DMS 273 treated with DMSO at 0.1 percent for 48 hours (cell line): ENCODE results near the gene TEKT5.

Experiments
- DNase-seq: peaks from one replicate; lab custom pipeline; 2025; lab: John Stamatoyannopoulos, UW

TEKT5 gene

DNA sequence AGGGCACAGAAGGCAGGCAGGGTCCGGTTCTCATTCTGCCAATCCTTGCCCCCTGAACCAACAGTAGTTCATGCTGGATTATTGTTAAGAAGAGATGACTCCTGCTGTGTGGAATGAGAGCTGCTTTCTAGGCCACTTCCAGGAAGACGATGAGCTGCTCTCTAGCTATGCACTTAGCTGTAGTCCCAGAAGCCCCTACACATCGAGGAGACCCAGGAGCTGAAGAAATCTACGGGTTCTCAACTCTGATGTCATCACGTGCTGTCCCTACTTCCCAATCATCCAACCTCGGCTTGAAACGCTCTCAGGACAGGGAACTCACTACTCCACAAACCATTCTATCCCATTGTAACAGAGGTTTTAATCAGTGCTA lies 85.3 kb downstream of the TEKT5 start:
- no peak for DNase-seq

DNA sequence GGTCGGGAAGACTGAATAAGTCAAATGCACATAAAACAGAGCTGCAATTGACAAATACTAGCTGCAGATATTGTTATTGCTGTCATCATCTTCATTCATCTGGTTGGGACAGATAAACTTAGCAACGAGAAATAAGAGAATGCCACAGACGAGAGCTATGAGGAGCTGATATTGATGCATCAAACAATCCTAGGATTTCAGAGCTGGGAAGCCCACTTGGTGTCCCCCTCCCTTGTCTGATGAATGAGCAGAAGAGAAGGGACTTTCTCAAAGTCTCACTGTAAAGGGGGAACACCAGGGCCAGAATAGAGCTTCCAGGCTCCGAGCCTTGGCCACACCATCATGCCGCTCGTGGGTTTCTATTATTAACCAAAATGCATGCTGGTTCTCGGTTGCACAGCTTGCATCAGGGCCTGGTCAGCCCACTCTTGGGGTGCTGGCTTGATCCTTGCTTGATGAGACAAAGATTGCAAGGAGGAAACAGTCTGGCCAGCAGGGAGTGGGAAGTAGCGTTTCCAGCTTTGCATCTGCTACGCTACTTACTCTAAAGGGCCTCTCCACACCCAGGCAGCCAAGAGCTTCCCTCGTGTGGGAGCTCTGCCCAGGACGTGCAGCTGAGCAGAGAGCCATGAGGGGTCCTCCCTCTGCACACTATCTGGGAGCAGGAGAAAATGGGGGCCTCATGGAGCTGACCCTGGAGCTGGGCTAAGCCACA lies 85.9 kb downstream of the TEKT5 start:
- DNase-seq, result no peak

DNA sequence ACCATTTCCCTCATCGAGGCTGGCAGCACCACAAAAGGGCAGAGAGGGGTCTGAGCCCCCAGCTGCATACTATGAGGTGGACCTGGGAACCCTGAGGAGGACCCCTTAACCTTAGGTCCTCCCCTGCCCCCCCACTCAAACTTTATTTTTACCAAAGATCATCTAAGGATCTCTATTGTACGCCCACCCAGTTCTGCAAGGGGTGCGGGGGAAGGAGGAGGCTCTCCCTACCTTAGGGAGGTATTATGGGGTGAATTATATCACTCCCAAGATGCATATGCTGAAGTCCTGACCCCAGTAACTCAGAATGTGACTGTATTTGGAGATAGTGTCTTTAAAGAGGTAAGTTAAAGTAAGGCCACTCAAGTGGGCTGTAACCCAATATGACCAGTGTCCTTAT lies 87.6 kb downstream of the TEKT5 start:
- DNase-seq, result no peak

DNA sequence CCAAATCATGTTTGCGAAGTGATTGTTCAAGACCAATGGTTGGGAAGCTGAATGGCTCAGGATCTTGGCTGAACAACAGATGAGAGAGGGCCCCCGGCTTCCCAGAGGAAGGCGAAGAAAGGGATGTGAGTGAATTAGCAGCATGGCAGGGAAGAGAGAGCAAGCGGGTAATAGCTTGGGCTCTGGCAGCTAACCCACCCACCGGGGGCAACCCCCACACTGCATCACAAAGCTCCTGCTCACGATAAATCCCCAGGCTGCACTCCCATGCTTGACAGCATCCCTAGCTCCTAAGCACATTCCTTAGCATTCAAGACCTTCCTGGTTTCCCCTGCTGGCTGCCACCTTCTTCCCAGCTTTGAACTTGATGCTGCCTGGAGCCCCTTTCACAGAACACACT lies 88.1 kb downstream of the TEKT5 start:
- no peak for DNase-seq

DNA sequence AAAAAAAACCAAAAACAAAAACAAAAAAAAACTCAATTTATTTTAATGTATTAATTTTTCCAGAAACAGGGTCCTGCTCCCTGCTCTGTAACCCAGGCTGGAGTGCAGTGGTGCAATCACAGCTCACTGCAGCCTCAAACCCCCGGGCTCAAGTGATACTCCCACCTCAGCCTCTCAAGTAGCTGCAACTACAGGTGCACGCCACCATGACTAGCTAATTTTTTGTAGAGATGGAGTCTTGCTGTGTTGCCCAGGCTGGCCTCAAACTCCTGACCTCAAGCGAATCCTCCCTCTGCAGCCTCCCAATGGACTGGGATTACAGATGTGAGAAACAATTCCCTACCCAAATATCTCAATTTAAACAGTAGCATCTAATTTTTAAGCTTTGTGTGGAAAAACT lies 89.1 kb downstream of the TEKT5 start:
- DNase-seq, result no peak

DNA sequence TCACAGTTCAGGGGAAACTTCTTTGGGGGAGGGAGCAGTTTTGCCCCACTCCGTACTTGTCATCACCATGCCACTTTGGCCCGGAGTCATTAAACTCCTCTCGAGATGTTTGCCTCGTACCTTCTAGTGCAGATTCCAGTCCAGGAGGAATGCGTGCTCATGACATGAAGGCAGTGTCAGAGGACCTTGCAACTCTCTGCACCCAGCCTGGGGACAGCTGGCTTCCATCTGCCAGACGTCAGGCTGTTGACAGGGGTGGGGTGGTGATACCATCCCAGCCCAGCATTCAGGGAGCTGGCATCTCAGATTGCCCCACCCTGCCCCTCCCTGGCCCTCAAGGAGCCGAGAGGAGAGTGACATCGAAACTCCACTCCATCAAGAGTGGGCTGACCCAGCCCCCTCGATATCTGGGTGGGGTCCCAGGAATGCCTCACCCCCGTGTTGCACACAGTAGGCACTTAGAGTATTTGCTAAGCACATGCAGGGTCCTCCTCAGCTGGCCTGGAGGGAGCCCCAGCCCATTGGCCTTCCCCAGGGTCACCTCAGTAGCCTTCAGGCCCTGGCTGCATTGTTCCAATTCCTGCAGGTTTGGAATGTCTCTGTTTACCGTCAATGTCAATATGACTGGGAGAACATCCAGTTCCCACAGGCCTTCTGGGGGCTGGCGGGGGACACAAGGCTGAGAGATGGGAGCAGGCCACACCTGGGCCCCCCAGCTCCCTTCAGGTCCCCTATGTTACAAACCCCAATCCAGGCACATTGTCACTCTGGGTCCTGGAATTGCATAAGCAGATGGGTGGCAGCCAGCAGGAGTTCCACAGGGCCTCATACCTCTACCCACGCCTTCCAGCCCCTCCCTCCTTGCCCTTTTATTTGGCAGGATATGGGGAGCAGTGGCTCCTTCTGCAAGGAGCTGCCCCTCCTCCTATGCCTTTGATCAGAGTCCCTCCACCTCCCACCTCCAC lies 93.0 kb downstream of the TEKT5 start:
- DNase-seq, result no peak

DNA sequence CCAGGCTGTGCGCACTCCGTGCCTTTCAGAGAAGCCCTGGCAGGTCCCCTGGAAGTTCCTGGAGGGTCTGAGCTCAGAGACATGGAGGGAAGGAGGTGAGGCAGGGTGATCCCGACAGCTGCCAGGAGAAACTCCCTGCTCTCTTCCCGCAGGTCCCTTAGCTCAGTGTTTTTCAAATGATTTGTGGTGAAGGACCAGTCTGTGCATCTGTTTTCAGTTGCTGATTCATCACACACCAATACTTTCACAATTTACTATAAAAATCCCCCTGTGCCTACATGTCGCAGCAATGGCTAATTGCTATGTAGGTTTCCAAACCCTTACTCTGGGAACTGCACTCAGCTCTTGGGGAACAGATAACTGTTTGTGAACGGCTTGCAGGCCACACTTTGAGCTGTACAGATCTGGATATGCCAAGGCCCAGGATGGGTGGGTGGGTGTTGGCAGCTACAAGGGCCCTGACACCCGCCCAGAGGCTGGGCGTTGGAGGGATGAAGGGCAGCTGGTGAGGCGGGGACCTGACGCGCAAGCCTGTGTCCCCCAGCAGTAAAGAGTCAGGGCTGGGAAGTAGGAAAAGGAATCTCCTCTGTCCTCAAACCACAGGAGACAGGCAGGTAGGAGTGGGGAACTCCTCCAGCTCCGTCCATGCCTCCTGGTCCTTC lies 93.8 kb downstream of the TEKT5 start:
- no peak for DNase-seq

DNA sequence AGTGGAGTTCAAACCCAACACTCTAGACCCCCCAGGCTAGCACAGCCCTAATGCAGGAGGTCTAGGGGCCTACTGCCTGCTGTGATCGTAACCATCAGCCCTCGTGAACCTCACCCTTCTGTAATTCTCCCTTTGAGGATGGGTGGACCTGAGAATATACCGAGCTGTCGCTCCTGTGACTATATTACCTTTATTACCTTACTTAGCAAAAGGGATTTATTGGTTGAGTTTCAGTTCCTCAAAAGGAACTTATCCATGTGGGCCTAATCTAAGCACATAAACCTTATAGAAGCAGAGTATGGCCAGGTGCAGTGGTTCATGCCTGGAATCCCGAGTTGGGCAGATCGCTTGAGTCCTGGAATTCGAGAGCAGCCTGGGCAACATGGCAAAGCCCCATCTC lies 95.1 kb downstream of the TEKT5 start:
- no peak for DNase-seq

DNA sequence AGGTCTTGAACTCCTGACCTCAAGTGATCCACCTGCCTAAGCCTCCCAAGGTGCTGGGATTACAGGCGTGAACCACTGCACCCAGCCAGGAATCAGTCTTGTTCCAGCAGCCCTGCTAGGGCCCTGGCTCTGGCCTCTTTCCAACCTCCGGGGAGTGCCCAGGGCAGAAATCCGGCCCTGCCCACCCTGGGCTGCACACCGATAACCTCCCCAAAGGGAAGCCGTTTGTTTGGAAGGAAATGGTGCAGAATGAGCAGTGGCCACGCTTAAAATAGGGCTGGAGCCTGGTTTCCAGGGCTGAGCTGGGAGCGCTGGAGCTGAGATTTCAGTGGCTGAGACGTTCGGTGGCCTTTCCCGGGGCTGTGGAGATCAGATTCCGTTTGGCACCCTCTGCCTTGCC lies 96.6 kb downstream of the TEKT5 start:
- no peak for DNase-seq

DNA sequence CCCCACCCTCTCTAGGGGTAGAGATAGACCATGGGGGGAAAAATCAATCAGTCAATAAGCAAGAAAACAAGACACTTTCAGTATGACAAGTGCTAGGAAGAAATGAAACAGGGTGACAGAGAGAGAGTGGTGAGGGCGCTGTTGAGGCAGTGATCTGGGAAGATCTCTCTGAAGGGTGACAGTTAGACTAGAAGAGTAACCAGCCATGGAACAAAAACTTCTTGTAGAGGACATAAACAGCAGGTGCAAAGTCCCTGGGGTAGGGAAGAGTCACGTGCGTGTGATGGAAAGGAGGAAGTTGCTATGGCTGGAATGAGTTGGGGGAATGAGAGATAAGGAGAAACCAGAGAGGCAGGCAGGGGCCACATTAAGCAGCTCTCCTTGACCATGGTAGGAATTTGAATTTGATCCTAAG lies 97.5 kb downstream of the TEKT5 start:
- DNase-seq, result no peak

DNA sequence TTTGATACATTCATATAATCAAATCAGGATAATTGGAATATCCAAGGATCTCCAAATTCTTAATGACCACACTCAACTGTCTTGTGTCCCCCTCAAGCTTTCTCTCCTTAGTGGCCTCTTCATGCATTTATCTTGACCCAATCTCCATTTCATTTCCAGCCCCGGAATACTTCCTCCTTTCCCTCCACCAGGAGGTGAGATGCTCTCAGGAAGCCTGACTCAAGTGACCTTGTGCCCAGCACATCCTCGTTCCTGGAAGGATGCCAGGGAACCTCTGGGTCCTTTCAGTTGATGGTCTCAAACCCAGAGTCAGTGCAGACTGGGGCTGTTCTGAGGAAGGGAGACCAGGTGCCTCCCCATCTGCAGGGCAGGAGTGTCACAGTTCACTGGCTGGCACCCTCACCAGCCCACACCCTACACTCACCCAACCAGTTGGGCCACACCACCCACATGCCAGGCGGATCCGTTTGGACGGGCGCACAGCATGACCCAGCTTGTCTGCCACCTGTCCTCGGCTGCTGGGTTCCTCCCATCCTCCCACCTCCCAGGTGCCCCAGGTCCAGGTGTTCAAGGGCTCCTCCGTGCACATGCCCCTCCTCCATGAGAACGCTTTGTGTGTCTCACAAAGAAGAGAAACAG lies 100.3 kb downstream of the TEKT5 start:
- DNase-seq, result no peak

DNA sequence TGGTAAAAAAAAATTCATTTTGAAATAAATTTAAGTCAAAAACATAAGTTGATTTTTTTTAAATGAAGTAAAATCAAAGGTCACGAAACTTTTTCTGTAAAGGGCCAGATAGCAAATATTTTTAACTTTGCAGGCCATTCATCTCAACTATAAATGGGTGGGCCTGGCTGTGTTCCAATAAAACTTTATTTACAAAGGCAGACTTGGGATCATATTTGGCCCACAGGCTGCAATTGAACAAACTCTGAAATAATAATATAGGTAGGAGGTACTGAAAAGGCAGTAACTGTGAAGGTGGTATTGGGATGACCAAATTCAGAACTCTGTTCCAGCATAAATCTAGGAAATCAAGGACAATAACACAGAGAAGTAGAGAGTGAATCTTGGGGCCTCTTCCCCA lies 102.1 kb downstream of the TEKT5 start:
- DNase-seq, result no peak

DNA sequence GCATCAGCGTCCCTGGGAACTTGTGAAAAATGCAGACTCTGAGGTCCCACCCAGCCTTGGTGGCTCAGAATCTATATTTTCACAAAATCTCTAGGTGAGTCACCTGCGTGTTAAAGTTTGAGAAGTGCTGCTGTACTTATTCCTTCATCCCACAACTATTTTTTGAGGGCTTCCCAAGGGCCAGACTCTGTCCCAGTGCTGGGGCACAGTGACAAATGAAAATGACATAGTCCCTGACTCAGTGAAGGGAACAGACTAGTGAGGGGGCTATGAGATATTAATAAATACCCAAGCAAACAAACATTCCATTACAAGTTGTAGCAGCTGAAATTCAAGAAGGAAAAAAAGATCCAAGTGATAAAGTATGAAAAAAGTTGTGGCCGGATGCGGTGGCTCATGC lies 104.4 kb downstream of the TEKT5 start:
- DNase-seq, result no peak

DNA sequence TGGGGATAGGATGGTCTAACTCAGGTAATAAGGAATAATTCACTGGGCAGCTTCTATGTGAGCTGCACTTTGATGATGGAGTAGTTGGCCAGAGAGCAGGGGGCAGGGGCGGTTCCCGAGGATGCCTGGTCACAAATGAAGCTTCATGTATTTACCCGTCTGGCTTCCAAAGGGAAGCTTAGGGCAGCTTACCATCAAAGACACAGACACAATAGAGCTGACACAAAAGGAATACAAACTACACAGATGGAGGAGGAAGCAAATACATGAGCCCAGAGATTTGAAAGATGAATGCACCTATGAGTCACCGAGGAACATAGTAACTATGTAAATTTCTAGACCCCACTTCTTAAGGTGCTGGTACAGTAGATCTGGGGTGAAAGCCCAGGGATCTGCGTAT lies 105.6 kb downstream of the TEKT5 start:
- DNase-seq, result no peak

DNA sequence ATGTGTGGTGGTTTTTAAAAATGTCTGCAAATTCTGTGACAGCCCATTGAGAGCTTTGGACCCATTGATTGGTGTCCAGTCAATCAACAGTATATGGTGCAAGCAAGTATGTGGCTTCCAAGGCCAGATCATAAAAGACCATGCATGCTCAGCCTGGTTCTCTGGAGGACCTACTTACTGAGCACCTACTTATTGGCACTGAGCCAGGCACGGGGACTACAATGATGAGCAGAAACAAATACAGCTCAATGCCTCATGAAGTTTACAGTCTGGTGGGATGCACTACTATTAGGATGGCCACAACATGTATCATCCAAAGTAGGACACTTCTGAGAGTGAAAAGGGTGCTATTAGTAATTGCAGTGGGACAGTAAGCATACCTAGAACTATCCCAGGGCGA lies 107.1 kb downstream of the TEKT5 start:
- DNase-seq, result no peak

DNA sequence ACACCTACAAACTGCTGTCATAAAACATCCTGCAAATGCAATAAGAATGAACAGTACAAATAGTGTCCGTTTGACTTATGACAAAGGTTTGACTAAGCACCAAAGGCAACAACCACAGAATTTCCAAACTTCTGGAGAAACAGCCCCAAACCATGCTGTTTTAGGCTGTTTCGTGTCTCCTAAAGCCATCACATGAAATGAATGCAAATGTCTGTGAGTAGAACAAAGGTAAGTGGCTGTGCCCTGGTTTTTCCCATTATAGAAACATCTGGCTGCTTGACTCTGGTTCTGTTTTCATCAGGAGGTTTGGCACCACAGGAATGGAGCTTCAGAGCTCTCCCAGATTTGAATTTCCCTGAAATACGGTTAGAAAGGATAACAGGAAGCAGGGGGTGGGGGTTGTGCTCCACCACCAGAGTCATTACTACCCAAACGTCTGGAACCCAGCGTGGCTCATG lies 109.7 kb downstream of the TEKT5 start:
- no peak for DNase-seq

DNA sequence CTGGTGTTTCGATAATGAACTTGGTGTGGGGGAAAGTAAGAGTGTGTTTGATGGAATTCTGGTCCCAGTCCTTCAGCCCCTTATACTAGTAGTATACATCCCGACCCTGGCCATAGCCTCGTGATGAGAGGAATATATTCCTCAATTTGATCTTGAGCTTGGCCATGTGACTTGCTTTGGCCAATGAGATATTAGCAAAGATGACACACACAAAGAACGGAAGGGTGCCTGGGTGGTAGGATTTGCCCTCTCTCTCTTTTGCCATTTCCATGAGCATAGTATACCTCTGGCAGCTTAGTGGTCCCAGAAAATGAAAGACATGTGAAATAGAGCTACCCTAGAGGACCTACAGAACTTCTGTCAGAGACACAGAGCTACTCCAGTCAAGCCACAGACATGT lies 111.5 kb downstream of the TEKT5 start:
- no peak for DNase-seq

DNA sequence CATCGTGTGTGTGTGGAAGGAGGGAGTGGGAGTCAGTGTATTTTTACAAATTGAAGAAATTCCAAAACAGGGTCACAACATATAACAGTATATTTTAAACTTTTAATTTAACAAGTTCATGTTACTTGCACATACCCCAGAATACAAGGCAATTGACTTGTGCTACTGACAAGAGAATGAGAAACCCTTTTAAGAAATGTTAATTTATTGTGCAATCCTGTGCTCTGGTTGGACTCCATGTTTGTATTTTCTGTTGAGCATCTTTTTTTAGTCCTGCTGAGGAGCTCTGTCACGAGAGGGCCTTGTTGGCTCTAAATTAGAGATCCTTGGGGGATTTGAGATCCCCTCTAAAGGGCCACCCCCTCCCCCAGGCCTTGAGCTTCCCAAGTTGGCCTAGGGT lies 113.2 kb downstream of the TEKT5 start:
- no peak for DNase-seq

DNA sequence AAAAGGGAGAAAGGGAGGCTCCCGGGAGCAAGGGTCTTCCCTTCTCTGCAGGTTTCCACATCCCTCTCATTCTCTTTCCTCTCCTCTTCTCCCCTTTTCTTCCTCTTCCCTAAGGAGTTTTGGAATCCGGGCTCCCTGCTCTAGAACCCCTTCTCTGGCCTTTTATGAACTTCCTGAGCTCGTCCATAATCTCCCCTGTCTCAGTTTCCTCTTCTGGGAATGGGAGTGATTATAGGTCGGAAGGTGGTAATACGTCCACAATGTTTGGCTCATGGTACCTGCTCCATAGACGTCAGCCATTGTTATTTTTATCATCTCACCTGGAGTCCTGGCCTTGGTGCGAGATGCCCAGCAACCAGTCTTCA lies 113.9 kb downstream of the TEKT5 start:
- no peak for DNase-seq

DNA sequence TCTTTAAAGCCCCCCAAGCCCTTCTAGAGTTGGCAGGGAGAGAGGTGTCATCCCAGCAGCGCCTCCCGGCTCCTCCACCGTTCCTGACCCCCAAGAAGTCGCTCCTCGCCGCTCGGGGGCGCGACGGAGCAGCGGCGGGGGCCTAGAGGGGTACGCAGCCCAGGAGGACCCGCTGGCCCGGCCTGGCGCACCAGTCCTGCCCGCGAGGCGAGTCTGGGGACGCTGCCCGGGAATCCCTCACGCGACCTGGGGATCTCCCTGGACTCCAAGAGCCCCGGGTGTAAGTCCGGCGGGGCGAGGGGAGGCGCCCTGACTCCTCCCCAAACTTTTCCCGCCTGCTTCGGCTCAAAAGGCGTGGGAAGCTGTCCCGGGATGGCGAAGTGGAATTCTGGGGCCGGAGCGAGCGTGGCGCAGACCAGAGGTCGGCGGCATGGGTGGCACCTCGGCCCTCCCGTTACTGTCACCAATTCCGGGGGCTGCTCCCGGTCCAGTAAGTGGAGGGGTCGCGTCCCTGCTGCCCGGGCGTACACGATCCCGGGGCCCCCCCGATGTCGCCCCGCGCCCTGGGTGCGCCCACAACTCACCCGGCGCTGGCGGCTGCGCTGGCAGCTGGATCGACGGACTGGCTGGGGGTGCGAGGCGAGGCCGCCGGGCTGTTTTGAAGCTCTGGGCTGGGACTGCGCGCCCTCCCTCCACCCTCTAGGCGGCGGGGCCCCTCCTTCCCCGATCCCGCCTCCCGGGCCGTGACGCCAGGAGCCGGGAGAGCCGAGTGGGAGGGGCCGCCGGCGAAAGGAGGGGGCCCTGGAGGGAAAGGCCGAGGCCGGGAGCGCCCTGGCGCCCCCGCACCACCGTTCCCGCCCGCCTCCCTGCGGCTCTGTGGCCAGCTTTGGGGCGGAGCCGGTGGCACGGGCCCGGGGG lies 114.5 kb downstream of the TEKT5 start, which contains the start of gene EMP2:
Gene EMP2, minus strand, starts transcription at position 634 of the 918 bp plus-strand sequence. CDS start 32,981 bp downstream, outside the sequence.
- DNase-seq, result peak; percentile 52

DNA sequence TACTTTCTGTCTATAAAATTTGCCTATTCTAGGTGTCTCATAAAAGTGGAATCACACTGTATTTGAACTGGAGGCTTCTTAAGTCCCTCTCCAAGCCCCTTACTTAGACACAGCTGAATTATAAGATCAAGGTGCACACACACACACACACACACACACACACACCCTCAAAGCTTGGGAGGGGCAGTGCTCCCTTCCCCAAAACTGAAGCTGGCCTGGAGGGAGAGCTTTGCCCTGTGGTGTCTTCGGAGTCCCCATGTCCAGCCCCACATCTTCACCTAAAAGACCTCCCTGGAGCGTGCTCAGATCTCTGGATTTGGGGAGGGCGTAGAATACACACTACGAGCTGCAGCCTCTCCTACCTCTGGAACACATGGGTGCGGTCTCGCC lies 115.2 kb downstream of the TEKT5 start:
- DNase-seq, result no peak
